Stomach (tissue), 4 donors: ENCODE data around the gene EPN2.

Experiments
- EP300 ChIP-seq: sonication (generic); formaldehyde crosslinking; IDR thresholded peaks from one replicate; pipeline ENCODE4 v1.6.1; 2017; ENCODE audit warnings: antibody characterized with exemption
- POLR2A ChIP-seq, 4 donors: fragments of 450-650 bp; IDR thresholded peaks; one replicate each; pipeline ENCODE4 v1.6.1; 2016; ENCODE audit warnings: antibody characterized with exemption in 4 of 4, control low read depth in 2 of 4, mild to moderate bottlenecking in 1 of 4, moderate library complexity in 1 of 4
- POLR2AphosphoS5 ChIP-seq, 3 donors: sonication (generic); formaldehyde crosslinking; IDR thresholded peaks; one replicate each; pipeline ENCODE4 v1.6.1; 2016; ENCODE audit warnings: antibody characterized with exemption in 3 of 3
- TF ChIP-seq, protein P1 (sequence below), 7 experiments: fragments of 450-650 bp in 4 of 7; fragments of 200-600 bp in 3 of 7; sonication (generic) in 3 of 7; IDR thresholded peaks; one replicate each; pipeline ENCODE4 v1.5.1; 2016 to 2019; ENCODE audit warnings: antibody characterized with exemption in 7 of 7, control low read depth in 2 of 7, mild to moderate bottlenecking in 1 of 7

- TF ChIP-seq, protein P1, sequence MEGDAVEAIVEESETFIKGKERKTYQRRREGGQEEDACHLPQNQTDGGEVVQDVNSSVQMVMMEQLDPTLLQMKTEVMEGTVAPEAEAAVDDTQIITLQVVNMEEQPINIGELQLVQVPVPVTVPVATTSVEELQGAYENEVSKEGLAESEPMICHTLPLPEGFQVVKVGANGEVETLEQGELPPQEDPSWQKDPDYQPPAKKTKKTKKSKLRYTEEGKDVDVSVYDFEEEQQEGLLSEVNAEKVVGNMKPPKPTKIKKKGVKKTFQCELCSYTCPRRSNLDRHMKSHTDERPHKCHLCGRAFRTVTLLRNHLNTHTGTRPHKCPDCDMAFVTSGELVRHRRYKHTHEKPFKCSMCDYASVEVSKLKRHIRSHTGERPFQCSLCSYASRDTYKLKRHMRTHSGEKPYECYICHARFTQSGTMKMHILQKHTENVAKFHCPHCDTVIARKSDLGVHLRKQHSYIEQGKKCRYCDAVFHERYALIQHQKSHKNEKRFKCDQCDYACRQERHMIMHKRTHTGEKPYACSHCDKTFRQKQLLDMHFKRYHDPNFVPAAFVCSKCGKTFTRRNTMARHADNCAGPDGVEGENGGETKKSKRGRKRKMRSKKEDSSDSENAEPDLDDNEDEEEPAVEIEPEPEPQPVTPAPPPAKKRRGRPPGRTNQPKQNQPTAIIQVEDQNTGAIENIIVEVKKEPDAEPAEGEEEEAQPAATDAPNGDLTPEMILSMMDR (IDR thresholded peaks at IDR 0.05) = no peak
- no peak for TF ChIP-seq POLR2A (IDR thresholded peaks at IDR 0.05)
- no peak for TF ChIP-seq POLR2AphosphoS5 (IDR thresholded peaks at IDR 0.05)
- TF ChIP-seq EP300 = no peak
These were observed 76.8 kb downstream of the EPN2 start for GRCh38 chr17:19313746-19314651.
